B cell (primary cell): ENCODE measurements around the gene HERC2. TPM values are rescaled to one million over a fixed set of nuclear protein-coding genes. Genes with fewer than 3 reads are reported as not detected.

Source experiments
- ATAC-seq: fragments of 200-7000 bp; cut with Tn5 transposase; one replicate; pipeline ENCODE4 v1.10.0; 2021; ENCODE audit warnings: low read depth, mild to moderate bottlenecking, moderate number of reproducible peaks, moderate library complexity
- CTCF ChIA-PET: fragments of 350-600 bp; sonication (Branson Sonifier 250); formaldehyde crosslinking; loops from one replicate; lab custom pipeline; 2021; ENCODE audit warnings: antibody characterized with exemption, inconsistent platforms; lab: Charles Lee
- POLR2A ChIA-PET: fragments of 350-600 bp; sonication (Branson Sonifier 250); formaldehyde crosslinking; loops from one replicate; lab custom pipeline; 2021; ENCODE audit warnings: antibody characterized with exemption; lab: Charles Lee
- DNase-seq: peaks from one replicate; pipeline ENCODE4 v3.0.0; 2013
- H2AFZ ChIP-seq: 2 replicates; pipeline ENCODE4 v1.6.1; 2012; ENCODE audit warnings: mild to moderate bottlenecking, low read depth, low read length; ENCODE audit not compliant: insufficient read depth, poor library complexity, severe bottlenecking
- H3K27ac ChIP-seq, 2 donors: 1 replicate in 1 of 2; 2 replicates in 1 of 2; pipeline ENCODE4 v1.5.1; 2012 to 2013; ENCODE audit warnings: low read length in 2 of 2, mild to moderate bottlenecking in 2 of 2, moderate library complexity in 1 of 2
- H3K27me3 ChIP-seq, 4 experiments: fragments of 200-600 bp in 1 of 4; sonication (generic) in 1 of 4; replicated peaks in 1 of 4; 1 replicate in 2 of 4; 2 replicates in 2 of 4; pipeline versions ENCODE4 v1.6.1 to v1.7.0; 2013 to 2016; ENCODE audit warnings: low read length in 3 of 4, mild to moderate bottlenecking in 2 of 4, mixed read lengths in 1 of 4, moderate library complexity in 1 of 4; ENCODE audit not compliant: insufficient read depth in 4 of 4, control insufficient read depth in 3 of 4; ENCODE audit errors: control extremely low read depth in 1 of 4
- H3K36me3 ChIP-seq, 2 experiments: replicated peaks in 1 of 2; 1 replicate in 1 of 2; 2 replicates in 1 of 2; pipeline versions ENCODE4 v1.6.1 to v1.7.1; 2013; ENCODE audit warnings: low read length in 1 of 2; ENCODE audit not compliant: insufficient read depth in 2 of 2, control insufficient read depth in 1 of 2; ENCODE audit errors: control extremely low read depth in 1 of 2, extremely low read depth in 1 of 2
- H3K4me1 ChIP-seq, 2 donors: fragments of 200-600 bp in 1 of 2; sonication (generic) in 1 of 2; 1 replicate in 1 of 2; 2 replicates in 1 of 2; pipeline versions ENCODE4 v1.5.1 to v1.6.1; 2013 to 2017; ENCODE audit warnings: low read length in 2 of 2; ENCODE audit not compliant: control insufficient read depth in 2 of 2, insufficient read depth in 2 of 2
- H3K4me2 ChIP-seq: replicated peaks from 2 replicates; pipeline ENCODE3; 2012; ENCODE audit warnings: mild to moderate bottlenecking, low read depth, low read length; ENCODE audit not compliant: poor library complexity, severe bottlenecking
- H3K4me3 ChIP-seq, 5 experiments: fragments of 200-600 bp in 1 of 5; sonication (generic) in 1 of 5; 1 replicate in 3 of 5; 2 replicates in 2 of 5; pipeline versions ENCODE4 v1.5.1 to v1.7.0; 2011 to 2016; ENCODE audit warnings: low read length in 4 of 5, mild to moderate bottlenecking in 4 of 5, low read depth in 2 of 5, control low read depth in 1 of 5, moderate library complexity in 1 of 5; ENCODE audit not compliant: insufficient read depth in 1 of 5; ENCODE audit errors: control extremely low read depth in 1 of 5, extremely low read depth in 1 of 5
- H3K79me2 ChIP-seq: fragments of 200-600 bp; sonication (generic); one replicate; pipeline ENCODE4 v1.6.0; 2016; ENCODE audit warnings: low read length; ENCODE audit not compliant: control insufficient read depth, insufficient read depth
- H3K9ac ChIP-seq: fragments of 200-600 bp; sonication (generic); 2 replicates; pipeline ENCODE4 v1.6.1; 2017; ENCODE audit warnings: mild to moderate bottlenecking, low read length, moderate library complexity
- H3K9me3 ChIP-seq, 3 donors: one replicate each; pipeline versions ENCODE4 v1.6.1 to v1.7.1; 2013; ENCODE audit warnings: low read length in 2 of 3; ENCODE audit not compliant: control insufficient read depth in 2 of 3, insufficient read depth in 1 of 3; ENCODE audit errors: control extremely low read depth in 1 of 3
- H4K20me1 ChIP-seq: 2 replicates; pipeline ENCODE4 v1.6.0; 2012; ENCODE audit warnings: mild to moderate bottlenecking, low read length; ENCODE audit not compliant: insufficient read depth, control insufficient read depth, poor library complexity, severe bottlenecking
- H3K27ac Mint-ChIP-seq: one replicate; pipeline ENCODE4 v1.8.0; 2021; ENCODE audit warnings: mixed read lengths
- H3K27me3 Mint-ChIP-seq: one replicate; pipeline ENCODE4 v1.8.0; 2021; ENCODE audit warnings: mixed read lengths
- H3K4me1 Mint-ChIP-seq: one replicate; pipeline ENCODE4 v1.8.0; 2021; ENCODE audit warnings: mixed read lengths
- H3K4me3 Mint-ChIP-seq: one replicate; pipeline ENCODE4 v1.8.0; 2021; ENCODE audit warnings: mixed read lengths
- H3K9me3 Mint-ChIP-seq: one replicate; pipeline ENCODE4 v1.8.0; 2022; ENCODE audit warnings: mixed read lengths; ENCODE audit not compliant: insufficient read depth
- CTCF ChIP-seq: fragments of 200-600 bp; IDR thresholded peaks from one replicate; pipeline ENCODE4 v1.8.0; 2022; ENCODE audit warnings: antibody characterized with exemption, mild to moderate bottlenecking
- EZH2 ChIP-seq: IDR thresholded peaks from 2 replicates; pipeline ENCODE4 v1.6.1; 2012; ENCODE audit warnings: borderline replicate concordance, low read depth, mild to moderate bottlenecking, moderate library complexity, low read length; ENCODE audit not compliant: insufficient read depth, poor library complexity, severe bottlenecking
- WGBS: methylation state at CpG from one replicate; pipeline ENCODE4 v1.1.5; 2013; ENCODE audit warnings: missing lambda C conversion rate; ENCODE audit not compliant: insufficient coverage; 5-methylcytosine and 5-hydroxymethylcytosine counted together
- intact Hi-C: fragments of 100-400 bp; cut with micrococcal nuclease; formaldehyde crosslinking; loops from one replicate; pipeline ENCODE4 v1.10.0; 2022
- polyA plus RNA-seq: library from polyadenylated mRNA; depleted of rRNA; stranded (reverse); fragments of >200 nt; gene quantifications from 2 replicates; pipeline ENCODE4 v1.2.3, GENCODE V29; 2012
- total RNA-seq, 2 donors: library from RNA; stranded (reverse); fragments of 120-200 nt in 1 of 2; gene quantifications; 1 replicate in 1 of 2; 2 replicates in 1 of 2; pipeline versions ENCODE4 v1.2.3 to v1.2.4, GENCODE V29; 2013 to 2022

HERC2 gene
- total and polyA plus RNA-seq, 2 donors (not counting 1 experiment from before 2014, with no cell fraction given), result 31.0 to 52.7 TPM

- Histone ChIP-seq H3K36me3 (no peaks in the 10 kb centered on the region), H3K9me3 (peaks cover 12 to 53% (median 20%) of the 10 kb centered on the region in 3 donors), H3K79me2 (no peaks in the 10 kb centered on the region), H3K4me3 (peak overlapping the region in 4 of 5 experiments; percentile 50 to 76 (median 56)), H3K4me1 (peaks cover 49 to 57% of the 10 kb centered on the region in 2 donors), H3K4me2 (peak overlapping the region; percentile 99), H2AFZ (peak overlapping the region; percentile 75), H3K27ac (no peak overlapping the region), H3K9ac (peak overlapping the region; percentile 67), H3K27me3 (peaks cover 2 to 78% (median 53%) of the 10 kb centered on the region in 4 experiments), H4K20me1 (no peaks in the 10 kb centered on the region)
- ATAC-seq (no peak), DNase-seq (peak; percentile 59)
- H3K4me3 Mint-ChIP-seq, result peak overlapping the region; percentile 92
- peaks cover 47% of the 10 kb centered on the region for H3K4me1 Mint-ChIP-seq
- WGBS, result 1% methylated on average over 76 of the region's 76 CpGs
- peaks cover 11% of the 10 kb centered on the region for H3K9me3 Mint-ChIP-seq
- TF ChIP-seq CTCF, result no peak
- TF ChIP-seq EZH2, result peak; percentile 54
- CTCF ChIA-PET, result no interaction called here
- intact Hi-C loops, result no loop called here
- POLR2A ChIA-PET, result no interaction called here
- peaks cover 69% of the 10 kb centered on the region for H3K27me3 Mint-ChIP-seq
- H3K27ac Mint-ChIP-seq, result no peak overlapping the region
These were observed 227.1 kb downstream of the HERC2 start for GRCh38 chr15:28094732-28095521.
